Amniotic stem cell (primary cell): ENCODE data around the gene PCDHB1.

ENCODE experiments used
- DNase-seq: peaks from one replicate; lab custom pipeline; 2025; lab: John Stamatoyannopoulos, UW

The PCDHB1 gene

GRCh38 chr5:141050622-141051520 is at the start of gene PCDHB1:
PCDHB1 (plus strand) TSS chr5:141051374; CDS start chr5:141051471, 97 bp downstream.
- DNase-seq: no peak

- DNase-seq: no peak
Measured at GRCh38 chr5:141001446-141001843, 49.7 kb upstream of the PCDHB1 start.

- DNase-seq: no peak
Measured at GRCh38 chr5:141001844-141002604, 49.1 kb upstream of the PCDHB1 start.

- no peak for DNase-seq
Measured at GRCh38 chr5:141002605-141002965, 48.6 kb upstream of the PCDHB1 start.

- no peak for DNase-seq
Measured at GRCh38 chr5:141003031-141003430, 48.1 kb upstream of the PCDHB1 start.

- DNase-seq: no peak
Measured at GRCh38 chr5:141003791-141004611, 47.2 kb upstream of the PCDHB1 start.

- DNase-seq: no peak
Measured at GRCh38 chr5:141007791-141008190, 43.4 kb upstream of the PCDHB1 start.

- DNase-seq: no peak
Measured at GRCh38 chr5:141010047-141010793, 41.0 kb upstream of the PCDHB1 start.

GRCh38 chr5:141017943-141018342 is 33.2 kb upstream of the PCDHB1 start:
- no peak for DNase-seq

- no peak for DNase-seq
Measured at GRCh38 chr5:141022384-141022783, 28.8 kb upstream of the PCDHB1 start.

- DNase-seq: no peak
Measured at GRCh38 chr5:141031006-141031405, 20.2 kb upstream of the PCDHB1 start.

GRCh38 chr5:141032626-141033025 is 18.5 kb upstream of the PCDHB1 start:
- no peak for DNase-seq

GRCh38 chr5:141039061-141039460 is 12.1 kb upstream of the PCDHB1 start:
- DNase-seq: no peak

GRCh38 chr5:141039517-141039916 is 11.7 kb upstream of the PCDHB1 start:
- DNase-seq: no peak

- DNase-seq: no peak
Measured at GRCh38 chr5:141040093-141040770, 10.9 kb upstream of the PCDHB1 start.

GRCh38 chr5:141040771-141041426 is 10.3 kb upstream of the PCDHB1 start:
- no peak for DNase-seq

GRCh38 chr5:141041427-141041785 is 9.8 kb upstream of the PCDHB1 start:
- no peak for DNase-seq

GRCh38 chr5:141042555-141042954 is 8.6 kb upstream of the PCDHB1 start:
- DNase-seq: no peak

GRCh38 chr5:141051521-141051866 is 320 bp downstream of the PCDHB1 start:
- DNase-seq: no peak

- DNase-seq: no peak
Measured at GRCh38 chr5:141077826-141078225, 26.7 kb downstream of the PCDHB1 start.

GRCh38 chr5:141082228-141082627 is 31.1 kb downstream of the PCDHB1 start:
- no peak for DNase-seq
